ENCODE data around the gene EFNA5. TPM values are rescaled to one million over a fixed set of nuclear protein-coding genes. Genes with fewer than 3 reads are reported as not detected.

EFNA5 gene
- total and polyA plus RNA-seq, 4 donors = 0.14 to 0.93 (median 0.54) TPM

DNA sequence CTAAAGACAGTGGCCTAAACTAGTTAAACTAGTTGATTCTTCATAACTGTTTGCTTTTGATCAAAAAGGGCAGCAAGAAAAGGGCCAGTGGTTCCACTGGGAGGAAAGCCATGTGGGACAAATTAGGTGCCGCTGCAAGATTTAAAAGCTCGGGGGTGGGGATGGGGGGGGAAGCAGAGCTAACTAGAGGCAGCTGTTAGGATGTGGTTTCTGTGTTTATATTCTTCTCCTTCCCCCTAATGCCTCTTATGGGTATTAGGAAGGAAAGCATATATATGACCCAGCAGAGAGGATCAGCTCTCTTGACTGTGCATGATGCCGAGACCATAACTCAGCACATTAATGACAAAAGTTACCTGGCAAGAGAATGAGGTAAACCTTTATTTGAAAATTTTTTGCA, 65.7 kb downstream of the EFNA5 start:
- Histone ChIP-seq H3K27ac (ENCODE audit: low read depth in 1 of 2, low read length in 2 of 2) (no peak overlapping the region), H3K4me1 (ENCODE audit: control insufficient read depth in 4 of 4, insufficient read depth in 4 of 4, low read length in 3 of 4) (no peaks in the 10 kb centered on the region), H3K36me3 (ENCODE audit: control insufficient read depth in 4 of 4, insufficient read depth in 3 of 4, low read depth in 1 of 4, low read length in 3 of 4) (no peaks in the 10 kb centered on the region), H3K9ac (ENCODE audit: low read depth in 1 of 2, low read length in 2 of 2) (no peak overlapping the region), H3K27me3 (ENCODE audit: control insufficient read depth in 4 of 4, insufficient read depth in 4 of 4, low read length in 3 of 4) (peaks cover 0 to 3% (median 0%) of the 10 kb centered on the region in 4 donors), H3K9me3 (ENCODE audit: control insufficient read depth in 4 of 4, low read length in 3 of 4) (no peaks in the 10 kb centered on the region), H3K4me3 (ENCODE audit: low read depth in 1 of 3, low read length in 3 of 3) (no peak overlapping the region)
- DNase-seq (ENCODE audit: low spot score) = no peak
- WGBS = 80% methylated on average over 3 of the region's 3 CpGs
- TF ChIP-seq ZBTB33 (IDR thresholded peaks at IDR 0.05) (no peak), FOXA1 (IDR thresholded peaks at IDR 0.05) (no peak), RAD21 (IDR thresholded peaks at IDR 0.05) (no peak)

DNA sequence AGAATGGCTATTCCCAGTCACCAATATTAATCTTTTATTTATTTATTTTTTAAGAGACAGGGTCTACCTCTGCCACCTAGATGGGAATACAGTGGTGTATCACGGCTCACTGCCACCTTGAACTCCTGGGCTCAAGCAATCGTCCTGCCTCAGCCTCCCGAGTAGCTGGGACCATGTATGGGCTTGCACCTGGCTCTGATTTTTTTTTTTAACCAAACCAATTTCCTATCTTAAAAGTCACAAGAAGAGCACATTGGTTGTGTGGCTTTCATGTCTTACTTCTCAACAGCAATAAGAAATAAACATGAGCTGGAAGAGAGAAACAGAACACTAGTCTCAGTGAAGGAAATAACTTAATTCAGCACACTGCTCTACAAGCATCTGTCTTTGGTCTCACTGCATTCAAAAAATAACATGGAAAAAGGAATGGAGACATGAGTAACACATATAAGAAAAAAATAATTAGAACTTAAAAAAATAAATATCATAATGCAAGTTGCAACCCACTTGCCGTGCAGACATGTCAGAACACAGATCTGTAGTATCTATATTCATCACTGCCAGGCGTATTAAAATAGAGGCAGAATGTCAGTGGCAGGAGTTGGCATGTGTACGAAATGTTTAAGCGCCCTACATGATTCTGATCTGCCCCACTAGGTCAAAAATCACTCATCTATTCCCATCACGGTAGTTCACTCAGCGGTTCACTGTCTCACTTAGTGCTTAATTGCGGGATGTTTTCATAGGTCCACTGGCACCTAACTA, 66.4 kb downstream of the EFNA5 start:
- no peak overlapping the region for H3K4me3 ChIP-seq (ENCODE audit: low read depth in 1 of 3, low read length in 3 of 3)
- 93% methylated on average over 10 of the region's 10 CpGs for WGBS
- no peak for DNase-seq (ENCODE audit: low spot score)

DNA sequence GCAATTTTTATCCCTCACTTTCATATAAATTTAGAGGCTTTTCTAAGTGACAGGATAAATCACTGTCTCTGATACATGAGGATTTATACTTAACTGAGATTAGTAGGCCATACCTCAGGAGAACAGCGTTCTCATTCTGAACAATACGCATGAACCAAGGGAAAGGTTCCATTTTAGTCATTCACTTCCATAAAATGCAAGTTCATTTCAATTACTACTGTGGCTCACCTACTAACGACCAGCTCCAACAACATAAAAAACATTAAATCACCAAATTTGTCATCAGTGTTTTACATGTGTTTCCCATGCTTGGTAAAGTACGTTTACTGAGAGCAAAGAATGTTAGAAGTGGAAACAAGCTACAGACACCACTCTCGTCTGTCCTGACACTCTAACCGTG, 67.4 kb downstream of the EFNA5 start:
- H3K27ac ChIP-seq (ENCODE audit: low read depth in 1 of 2, low read length in 2 of 2) = no peak overlapping the region
- no peaks in the 10 kb centered on the region for H3K36me3 ChIP-seq (ENCODE audit: control insufficient read depth in 4 of 4, insufficient read depth in 3 of 4, low read depth in 1 of 4, low read length in 3 of 4)
- WGBS = 92% methylated on average over 6 of the region's 6 CpGs
- no peak overlapping the region for H3K4me3 ChIP-seq (ENCODE audit: low read depth in 1 of 3, low read length in 3 of 3)
- DNase-seq (ENCODE audit: low spot score) = no peak
- H3K4me1 ChIP-seq (ENCODE audit: control insufficient read depth in 4 of 4, insufficient read depth in 4 of 4, low read length in 3 of 4) = no peaks in the 10 kb centered on the region
- H3K27me3 ChIP-seq (ENCODE audit: control insufficient read depth in 4 of 4, insufficient read depth in 4 of 4, low read length in 3 of 4) = peaks cover 0 to 3% (median 0%) of the 10 kb centered on the region in 4 donors
- no peak overlapping the region for H3K9ac ChIP-seq (ENCODE audit: low read depth in 1 of 2, low read length in 2 of 2)
- H3K9me3 ChIP-seq (ENCODE audit: control insufficient read depth in 4 of 4, low read length in 3 of 4) = no peaks in the 10 kb centered on the region
- TF ChIP-seq JUND (IDR thresholded peaks at IDR 0.05) (no peak), ZBTB33 (IDR thresholded peaks at IDR 0.05) (no peak), HNF4A (conservative IDR thresholded peaks at IDR 0.05) (no peak), MAX (IDR thresholded peaks at IDR 0.05) (no peak), RXRA (IDR thresholded peaks at IDR 0.05) (no peak), RAD21 (IDR thresholded peaks at IDR 0.05) (no peak), TAF1 (conservative IDR thresholded peaks at IDR 0.05) (no peak), HNF4G (IDR thresholded peaks at IDR 0.05) (no peak), NR2F2 (IDR thresholded peaks at IDR 0.05) (no peak), SP1 (IDR thresholded peaks at IDR 0.05) (no peak), ATF3 (IDR thresholded peaks at IDR 0.05) (no peak), GABPA (IDR thresholded peaks at IDR 0.05 in 1 of 2, conservative IDR thresholded peaks at IDR 0.05 in 1 of 2) (no peak)
- TF ChIP-seq, protein P1, sequence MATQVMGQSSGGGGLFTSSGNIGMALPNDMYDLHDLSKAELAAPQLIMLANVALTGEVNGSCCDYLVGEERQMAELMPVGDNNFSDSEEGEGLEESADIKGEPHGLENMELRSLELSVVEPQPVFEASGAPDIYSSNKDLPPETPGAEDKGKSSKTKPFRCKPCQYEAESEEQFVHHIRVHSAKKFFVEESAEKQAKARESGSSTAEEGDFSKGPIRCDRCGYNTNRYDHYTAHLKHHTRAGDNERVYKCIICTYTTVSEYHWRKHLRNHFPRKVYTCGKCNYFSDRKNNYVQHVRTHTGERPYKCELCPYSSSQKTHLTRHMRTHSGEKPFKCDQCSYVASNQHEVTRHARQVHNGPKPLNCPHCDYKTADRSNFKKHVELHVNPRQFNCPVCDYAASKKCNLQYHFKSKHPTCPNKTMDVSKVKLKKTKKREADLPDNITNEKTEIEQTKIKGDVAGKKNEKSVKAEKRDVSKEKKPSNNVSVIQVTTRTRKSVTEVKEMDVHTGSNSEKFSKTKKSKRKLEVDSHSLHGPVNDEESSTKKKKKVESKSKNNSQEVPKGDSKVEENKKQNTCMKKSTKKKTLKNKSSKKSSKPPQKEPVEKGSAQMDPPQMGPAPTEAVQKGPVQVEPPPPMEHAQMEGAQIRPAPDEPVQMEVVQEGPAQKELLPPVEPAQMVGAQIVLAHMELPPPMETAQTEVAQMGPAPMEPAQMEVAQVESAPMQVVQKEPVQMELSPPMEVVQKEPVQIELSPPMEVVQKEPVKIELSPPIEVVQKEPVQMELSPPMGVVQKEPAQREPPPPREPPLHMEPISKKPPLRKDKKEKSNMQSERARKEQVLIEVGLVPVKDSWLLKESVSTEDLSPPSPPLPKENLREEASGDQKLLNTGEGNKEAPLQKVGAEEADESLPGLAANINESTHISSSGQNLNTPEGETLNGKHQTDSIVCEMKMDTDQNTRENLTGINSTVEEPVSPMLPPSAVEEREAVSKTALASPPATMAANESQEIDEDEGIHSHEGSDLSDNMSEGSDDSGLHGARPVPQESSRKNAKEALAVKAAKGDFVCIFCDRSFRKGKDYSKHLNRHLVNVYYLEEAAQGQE (IDR thresholded peaks at IDR 0.05) = no peak

More for the DNA sequence above, 66.4 kb downstream of the EFNA5 start:
- Histone ChIP-seq H3K4me1 (ENCODE audit: control insufficient read depth in 4 of 4, insufficient read depth in 4 of 4, low read length in 3 of 4) (no peaks in the 10 kb centered on the region), H3K9me3 (ENCODE audit: control insufficient read depth in 4 of 4, low read length in 3 of 4) (no peaks in the 10 kb centered on the region), H3K27me3 (ENCODE audit: control insufficient read depth in 4 of 4, insufficient read depth in 4 of 4, low read length in 3 of 4) (peaks cover 0 to 3% (median 0%) of the 10 kb centered on the region in 4 donors), H3K27ac (ENCODE audit: low read depth in 1 of 2, low read length in 2 of 2) (no peak overlapping the region), H3K36me3 (ENCODE audit: control insufficient read depth in 4 of 4, insufficient read depth in 3 of 4, low read depth in 1 of 4, low read length in 3 of 4) (no peaks in the 10 kb centered on the region), H3K9ac (ENCODE audit: low read depth in 1 of 2, low read length in 2 of 2) (no peak overlapping the region)
- no peak for TF ChIP-seq EGR1 (IDR thresholded peaks at IDR 0.05; ENCODE audit: low read depth in 2 of 2)
- TF ChIP-seq, protein P2, sequence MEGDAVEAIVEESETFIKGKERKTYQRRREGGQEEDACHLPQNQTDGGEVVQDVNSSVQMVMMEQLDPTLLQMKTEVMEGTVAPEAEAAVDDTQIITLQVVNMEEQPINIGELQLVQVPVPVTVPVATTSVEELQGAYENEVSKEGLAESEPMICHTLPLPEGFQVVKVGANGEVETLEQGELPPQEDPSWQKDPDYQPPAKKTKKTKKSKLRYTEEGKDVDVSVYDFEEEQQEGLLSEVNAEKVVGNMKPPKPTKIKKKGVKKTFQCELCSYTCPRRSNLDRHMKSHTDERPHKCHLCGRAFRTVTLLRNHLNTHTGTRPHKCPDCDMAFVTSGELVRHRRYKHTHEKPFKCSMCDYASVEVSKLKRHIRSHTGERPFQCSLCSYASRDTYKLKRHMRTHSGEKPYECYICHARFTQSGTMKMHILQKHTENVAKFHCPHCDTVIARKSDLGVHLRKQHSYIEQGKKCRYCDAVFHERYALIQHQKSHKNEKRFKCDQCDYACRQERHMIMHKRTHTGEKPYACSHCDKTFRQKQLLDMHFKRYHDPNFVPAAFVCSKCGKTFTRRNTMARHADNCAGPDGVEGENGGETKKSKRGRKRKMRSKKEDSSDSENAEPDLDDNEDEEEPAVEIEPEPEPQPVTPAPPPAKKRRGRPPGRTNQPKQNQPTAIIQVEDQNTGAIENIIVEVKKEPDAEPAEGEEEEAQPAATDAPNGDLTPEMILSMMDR (IDR thresholded peaks at IDR 0.05; ENCODE audit: low read depth, low read length, missing input control) = no peak
- no peak for TF ChIP-seq FOXA1 (IDR thresholded peaks at IDR 0.05)

Data from liver (tissue), 9 donors.